ENCODE measurements around the gene RPUSD4. TPM values are rescaled to one million over a fixed set of nuclear protein-coding genes. Genes with fewer than 3 reads are reported as not detected.

Gene RPUSD4, protein sequence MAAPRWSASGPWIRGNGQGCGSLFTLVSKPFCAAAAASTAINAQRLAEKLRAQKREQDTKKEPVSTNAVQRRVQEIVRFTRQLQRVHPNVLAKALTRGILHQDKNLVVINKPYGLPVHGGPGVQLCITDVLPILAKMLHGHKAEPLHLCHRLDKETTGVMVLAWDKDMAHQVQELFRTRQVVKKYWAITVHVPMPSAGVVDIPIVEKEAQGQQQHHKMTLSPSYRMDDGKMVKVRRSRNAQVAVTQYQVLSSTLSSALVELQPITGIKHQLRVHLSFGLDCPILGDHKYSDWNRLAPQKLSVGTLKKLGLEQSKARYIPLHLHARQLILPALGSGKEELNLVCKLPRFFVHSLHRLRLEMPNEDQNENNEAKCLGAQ
- total RNA-seq (2022; extraction: Qiagen RNA extraction; ENCODE audit: low read depth) = 18.0 to 19.3 TPM (median 18.9 TPM) in 5 replicates

DNA sequence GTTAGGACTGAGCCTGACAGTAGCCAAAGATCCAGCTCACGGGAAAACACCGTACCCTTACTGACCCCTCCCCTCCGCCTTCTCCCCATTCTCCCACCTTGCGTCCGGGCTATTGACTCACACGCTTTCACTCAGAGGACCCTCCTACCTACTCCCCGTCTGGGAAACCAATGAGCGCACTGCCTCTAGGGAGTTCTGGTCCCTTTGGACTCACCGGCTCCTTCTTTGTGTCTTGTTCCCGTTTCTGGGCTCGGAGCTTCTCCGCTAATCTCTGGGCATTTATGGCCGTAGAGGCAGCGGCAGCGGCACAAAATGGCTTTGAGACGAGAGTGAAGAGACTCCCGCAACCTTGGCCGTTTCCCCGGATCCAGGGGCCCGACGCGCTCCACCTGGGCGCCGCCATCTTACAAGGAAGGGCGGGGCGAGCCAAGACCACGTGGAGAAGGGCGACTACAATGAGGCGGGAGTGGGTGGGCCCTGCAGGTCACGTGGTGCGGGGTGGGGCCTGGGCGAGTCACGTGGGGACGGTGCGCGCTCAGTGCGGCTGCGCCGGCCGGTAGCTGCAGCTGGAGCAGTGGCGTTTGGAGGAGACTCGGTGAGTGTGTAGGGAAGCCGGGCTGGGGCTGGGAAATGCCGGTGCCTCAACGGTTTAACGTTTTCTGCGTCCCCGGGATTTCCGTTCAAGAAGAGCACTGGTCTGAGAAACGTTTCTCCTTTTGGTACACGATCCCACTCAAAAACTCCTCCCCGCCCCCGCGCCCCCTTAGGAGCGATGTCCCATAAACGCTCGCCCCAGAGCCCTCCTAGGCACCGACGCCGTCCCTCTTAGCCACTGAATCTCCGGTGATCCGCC lies at the start of gene RPUSD4, which contains the start of gene FAM118B:
Gene RPUSD4, minus strand, starts transcription at position 415 of the 853 bp plus-strand sequence. Its CDS starts 12 bp downstream, at position 403.
Gene FAM118B, plus strand, starts transcription at position 547 of the 853 bp plus-strand sequence. CDS start 23,220 bp downstream, outside the sequence.

Other genes starting within 250 kb of the RPUSD4 start
- 2.0 to 3.7 TPM (median 2.8 TPM) in 5 replicates for gene CDON, start 148.8 kb downstream of the RPUSD4 start, total RNA-seq (2022; extraction: Qiagen RNA extraction; ENCODE audit: low read depth)
- gene FAM118B, start 132 bp upstream of the RPUSD4 start, total RNA-seq (2022; extraction: Qiagen RNA extraction; ENCODE audit: low read depth) = 14.9 to 16.5 TPM (median 15.5 TPM) in 5 replicates
- gene SRPRA, start 57.2 kb upstream of the RPUSD4 start, total RNA-seq (2022; extraction: Qiagen RNA extraction; ENCODE audit: low read depth) = 60.5 to 65.4 TPM (median 64.0 TPM) in 5 replicates
- 21.9 to 25.0 TPM (median 23.2 TPM) in 5 replicates for gene FOXRED1, start 57.5 kb upstream of the RPUSD4 start, total RNA-seq (2022; extraction: Qiagen RNA extraction; ENCODE audit: low read depth)
- 5.7 to 7.3 TPM (median 6.7 TPM) in 5 replicates for gene TIRAP, start 71.4 kb upstream of the RPUSD4 start, total RNA-seq (2022; extraction: Qiagen RNA extraction; ENCODE audit: low read depth)
- gene DCPS, start 92.4 kb upstream of the RPUSD4 start, total RNA-seq (2022; extraction: Qiagen RNA extraction; ENCODE audit: low read depth) = 18.4 to 20.6 TPM (median 19.3 TPM) in 5 replicates
- gene ST3GAL4, start 144.0 kb upstream of the RPUSD4 start, total RNA-seq (2022; extraction: Qiagen RNA extraction; ENCODE audit: low read depth) = 24.2 to 27.4 TPM (median 25.2 TPM) in 5 replicates

All from A549 treated with CpdA at 1 μM for 4 hours (cell line).